Activated naive CD4-positive, alpha-beta T cell treated with Interleukin-2 at 50 U/mL for 16 hours (primary cell): ENCODE measurements around the gene KIF1A.

Experiments
- DNase-seq: peaks from one replicate; pipeline ENCODE4 v3.0.0-alpha.2; 2020

The KIF1A gene

DNA sequence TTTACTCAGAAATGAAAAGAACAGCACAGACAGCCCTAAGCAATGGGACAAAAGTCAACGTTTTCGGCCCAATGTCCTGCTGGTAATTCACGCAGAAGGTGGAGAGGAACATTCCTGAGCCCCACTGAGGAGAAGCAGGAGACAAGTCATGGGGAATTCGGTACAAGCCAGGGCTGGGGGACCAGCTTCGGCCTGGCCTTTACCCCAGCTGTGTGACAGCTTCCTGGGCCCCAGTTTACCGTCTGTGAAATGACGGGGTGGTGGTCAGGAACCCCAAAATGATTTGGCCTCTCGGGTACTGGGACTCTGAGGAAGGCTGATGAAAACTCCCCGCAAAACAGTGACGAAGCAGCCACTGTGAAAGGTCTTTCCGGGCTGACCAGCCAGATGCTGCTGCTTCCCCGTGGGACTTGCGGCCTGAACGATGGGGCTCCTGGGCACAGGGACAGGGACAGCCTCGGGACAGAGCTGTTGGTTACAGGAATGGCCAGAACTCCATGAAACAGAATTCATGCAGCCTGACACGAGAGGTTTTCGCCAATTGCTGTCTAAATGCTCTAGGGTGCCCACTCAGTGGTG, 21.6 kb downstream of the KIF1A start:
- DNase-seq = no peak

DNA sequence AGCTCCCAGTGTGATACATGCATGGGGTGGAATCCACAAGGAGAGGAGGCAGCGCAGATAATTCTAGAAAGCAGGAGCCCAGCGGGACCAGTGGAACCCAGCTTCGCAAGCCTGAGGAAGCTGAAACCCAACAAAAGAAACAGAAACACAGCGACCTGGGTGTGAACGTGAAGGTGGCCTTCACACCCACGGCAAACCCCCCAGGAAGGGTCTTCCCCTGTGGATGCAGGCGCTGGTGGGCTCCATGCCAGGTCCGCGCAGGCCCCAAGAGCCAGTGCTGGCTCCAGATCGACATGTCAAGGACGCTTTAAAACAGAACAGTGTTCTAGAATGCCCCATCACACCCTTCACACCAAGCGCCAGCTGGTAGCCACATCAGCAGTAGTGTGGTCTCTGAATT, 22.1 kb downstream of the KIF1A start:
- DNase-seq = no peak

DNA sequence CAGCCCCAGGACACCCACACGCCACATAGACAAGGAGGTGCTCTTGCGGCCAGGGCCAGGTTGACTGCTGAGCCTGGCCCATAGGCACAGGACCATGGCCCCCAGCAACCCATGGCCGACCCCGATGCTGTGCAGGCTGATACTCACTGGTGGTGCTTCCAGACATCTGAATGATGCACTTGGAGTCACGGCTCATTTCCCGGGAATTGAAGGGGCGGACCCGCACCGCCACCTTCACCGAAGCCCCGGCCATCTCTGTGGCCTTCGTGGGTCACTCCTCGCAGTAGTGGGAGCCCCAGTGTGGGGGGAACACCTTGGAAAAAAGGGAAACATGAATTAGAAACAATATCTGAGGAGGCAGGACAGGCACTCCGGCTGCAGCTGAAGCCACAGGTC, 22.5 kb downstream of the KIF1A start:
- DNase-seq = no peak

- DNase-seq = no peak
Measured at GRCh38 chr2:240796543-240797499, 23.2 kb downstream of the KIF1A start.

- no peak for DNase-seq
Measured at GRCh38 chr2:240795916-240796510, 24.0 kb downstream of the KIF1A start.

GRCh38 chr2:240795454-240795853, 24.6 kb downstream of the KIF1A start:
- DNase-seq = no peak

DNA sequence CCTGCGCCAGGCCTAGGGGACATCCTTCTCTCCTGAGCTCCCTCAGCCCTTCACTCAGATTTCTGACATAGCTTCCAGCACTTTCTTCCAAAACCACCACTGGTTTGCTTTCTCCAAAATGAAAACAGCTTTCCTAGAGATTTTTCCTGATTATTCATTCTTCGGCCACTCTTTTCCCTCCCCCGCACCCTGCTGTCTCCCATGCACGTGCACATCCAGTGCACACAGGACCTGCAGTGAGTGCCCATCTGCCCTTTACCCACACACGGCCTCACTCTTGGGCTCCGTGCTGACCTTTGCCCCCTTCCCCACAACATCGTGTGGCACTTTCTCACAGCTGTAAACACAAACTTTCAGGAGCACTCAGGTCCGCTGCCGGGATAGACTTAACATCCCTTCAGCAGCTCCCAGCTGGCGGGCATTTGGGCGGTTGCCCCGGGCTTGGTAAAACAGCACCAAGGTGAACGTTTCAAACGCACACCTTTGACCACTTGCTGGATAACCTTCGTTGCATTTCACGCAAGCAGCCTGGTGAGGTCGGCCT, 25.8 kb downstream of the KIF1A start:
- no peak for DNase-seq

- DNase-seq = no peak
Measured at GRCh38 chr2:240793313-240794177, 26.5 kb downstream of the KIF1A start.

DNA sequence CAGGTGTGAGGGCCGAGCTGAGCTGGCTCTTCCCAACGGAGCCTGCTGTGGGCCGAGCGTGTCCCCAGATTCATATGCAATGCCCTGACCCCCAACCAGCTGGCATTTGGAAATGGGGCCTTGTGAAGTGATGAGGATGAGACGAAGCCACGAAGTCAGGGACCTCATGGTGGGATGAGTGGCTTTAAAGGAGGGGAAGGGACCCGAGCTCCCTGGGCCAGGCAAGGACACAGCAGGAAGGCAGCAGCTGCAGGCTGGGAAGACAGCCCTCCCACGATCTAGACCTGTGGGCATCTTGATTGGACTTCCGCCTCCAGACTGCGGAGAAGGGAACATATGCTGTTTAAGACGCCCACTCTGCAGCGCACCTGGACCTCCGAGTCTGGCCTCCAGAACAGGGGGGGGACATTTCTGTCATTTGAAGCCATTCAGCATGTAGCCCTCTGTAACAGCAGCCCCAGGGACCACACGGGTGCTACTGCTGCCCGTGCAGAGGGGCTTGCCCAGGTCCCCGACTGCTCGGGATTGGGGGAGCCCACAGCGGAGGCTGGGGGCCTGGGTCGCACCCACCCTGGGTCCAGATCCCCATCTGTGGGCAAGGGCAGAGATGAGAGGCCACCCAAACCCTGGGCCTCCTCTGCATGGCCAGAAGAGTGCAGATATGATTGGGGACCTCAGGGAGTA, 27.2 kb downstream of the KIF1A start:
- no peak for DNase-seq

GRCh38 chr2:240791821-240792628, 28.0 kb downstream of the KIF1A start:
- DNase-seq = no peak

- DNase-seq = no peak
Measured at GRCh38 chr2:240791221-240791800, 28.7 kb downstream of the KIF1A start.

GRCh38 chr2:240790370-240791220, 29.4 kb downstream of the KIF1A start:
- no peak for DNase-seq

- no peak for DNase-seq
Measured at GRCh38 chr2:240789501-240790369, 30.3 kb downstream of the KIF1A start.

DNA sequence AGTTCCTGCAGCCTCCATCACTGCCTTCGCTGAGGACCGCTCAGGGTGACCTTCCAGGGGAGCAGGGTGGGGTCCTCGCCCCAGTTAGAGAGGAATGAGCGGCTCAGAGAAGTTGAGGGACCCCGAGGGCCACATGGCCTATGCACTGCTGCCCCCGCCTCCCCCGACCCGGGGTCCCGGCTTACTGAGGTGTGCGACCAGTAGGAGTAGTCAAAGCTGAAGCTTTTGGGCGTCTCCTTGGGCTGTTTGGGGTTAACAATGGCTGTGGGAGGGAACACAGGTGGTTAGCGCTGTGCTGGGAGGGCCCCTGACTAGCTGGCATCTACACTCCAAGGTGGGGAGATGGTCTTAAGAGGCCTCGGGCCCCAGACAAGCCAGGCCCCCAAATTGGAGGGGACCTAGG, 31.0 kb downstream of the KIF1A start:
- DNase-seq = no peak

- no peak for DNase-seq
Measured at GRCh38 chr2:240788482-240788881, 31.5 kb downstream of the KIF1A start.

DNA sequence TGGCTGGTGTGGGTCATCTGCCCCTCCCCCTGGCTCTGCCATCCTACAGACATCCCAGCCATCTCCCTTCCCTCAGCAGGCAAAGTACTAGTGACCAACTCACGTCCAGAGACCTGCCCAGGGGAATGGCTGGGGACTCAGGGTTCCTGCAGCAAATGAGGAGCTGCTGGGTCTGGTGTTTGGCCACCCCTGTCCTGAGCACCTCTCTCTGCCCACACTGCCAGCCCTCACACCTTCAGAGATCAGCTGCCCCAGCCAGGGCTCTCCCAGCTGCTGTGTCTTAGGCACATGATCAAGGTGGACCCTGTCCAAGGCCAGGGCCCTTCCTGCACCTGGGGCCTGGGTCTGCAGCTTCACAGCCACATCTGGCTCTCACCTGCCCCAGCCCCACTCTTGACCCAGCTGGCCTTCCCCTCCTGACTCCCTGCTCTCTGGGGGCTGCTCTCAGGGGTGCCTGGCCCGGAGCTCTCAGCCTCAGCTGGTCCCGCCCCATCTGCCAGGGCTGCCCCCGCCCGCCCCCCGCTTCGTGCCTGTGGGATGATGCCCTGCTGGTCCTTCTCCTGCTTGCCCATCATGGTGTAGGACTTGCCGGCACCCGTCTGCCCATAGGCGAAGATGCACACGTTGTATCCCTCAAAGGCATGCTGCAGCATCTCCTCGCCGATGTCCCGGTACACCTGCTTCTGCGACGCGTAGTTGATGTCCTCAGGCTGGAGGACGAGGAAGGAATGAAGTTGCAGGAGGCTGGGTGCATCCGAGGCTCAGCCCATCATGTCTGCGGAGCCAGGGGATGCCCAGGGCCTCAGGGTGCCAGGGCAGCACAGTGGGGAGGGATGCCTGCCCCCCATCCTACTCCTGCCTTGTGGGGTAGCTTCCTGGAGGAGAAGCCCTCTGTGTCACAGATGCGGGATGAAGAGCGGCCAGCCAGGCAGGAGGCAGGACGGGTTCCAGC, 32.2 kb downstream of the KIF1A start:
- no peak for DNase-seq

- DNase-seq = no peak
Measured at GRCh38 chr2:240786871-240787311, 33.1 kb downstream of the KIF1A start.
